Esophagus (tissue), 2 donors: ENCODE data around the gene KLHDC7B. TPM values are rescaled to one million over a fixed set of nuclear protein-coding genes. Genes with fewer than 3 reads are reported as not detected.

Experiments
- H3K27ac ChIP-seq, 2 donors: one replicate each; pipeline ENCODE4 v1.5.1; 2013; ENCODE audit warnings: low read depth in 2 of 2, mild to moderate bottlenecking in 2 of 2, inconsistent platforms in 1 of 2, low read length in 1 of 2, moderate library complexity in 1 of 2
- H3K27me3 ChIP-seq, 2 donors: one replicate each; pipeline ENCODE4 v1.6.1; 2013; ENCODE audit warnings: low read length in 2 of 2, control low read depth in 1 of 2, mild to moderate bottlenecking in 1 of 2; ENCODE audit not compliant: insufficient read depth in 2 of 2, control insufficient read depth in 1 of 2
- H3K36me3 ChIP-seq, 2 donors: one replicate each; pipeline ENCODE4 v1.6.1; 2013; ENCODE audit warnings: low read length in 1 of 2; ENCODE audit not compliant: control insufficient read depth in 2 of 2, insufficient read depth in 2 of 2
- H3K4me1 ChIP-seq, 2 donors: one replicate each; pipeline ENCODE4 v1.6.1; 2013; ENCODE audit warnings: low read length in 1 of 2; ENCODE audit not compliant: control insufficient read depth in 2 of 2, insufficient read depth in 2 of 2
- H3K4me3 ChIP-seq, 2 donors: one replicate each; pipeline ENCODE4 v1.5.1; 2013; ENCODE audit warnings: low read length in 2 of 2, mild to moderate bottlenecking in 2 of 2, low read depth in 1 of 2, moderate library complexity in 1 of 2
- H3K9me3 ChIP-seq, 2 donors: one replicate each; pipeline ENCODE4 v1.6.1; 2013; ENCODE audit warnings: mild to moderate bottlenecking in 2 of 2, low read depth in 1 of 2, low read length in 1 of 2, moderate library complexity in 1 of 2; ENCODE audit not compliant: control insufficient read depth in 2 of 2, insufficient read depth in 1 of 2
- WGBS, 2 donors: extraction: QIAGEN DNeasy Blood & Tissue Kit; methylation state at CpG; one replicate each; pipeline ENCODE4 v1.1.7; 2013; 5-methylcytosine and 5-hydroxymethylcytosine counted together
- polyA plus RNA-seq, 2 donors: library from polyadenylated mRNA; stranded (reverse); fragments of 200-250 nt; gene quantifications; one replicate each; pipeline ENCODE4 v1.2.3, GENCODE V29; 2013
- donor health status: healthy with polysubstance abuse.
- donor health status: Bipolar disorder and iron deficiency.

Gene KLHDC7B
- polyA plus RNA-seq, 2 donors: 0.12 to 0.14 TPM

DNA sequence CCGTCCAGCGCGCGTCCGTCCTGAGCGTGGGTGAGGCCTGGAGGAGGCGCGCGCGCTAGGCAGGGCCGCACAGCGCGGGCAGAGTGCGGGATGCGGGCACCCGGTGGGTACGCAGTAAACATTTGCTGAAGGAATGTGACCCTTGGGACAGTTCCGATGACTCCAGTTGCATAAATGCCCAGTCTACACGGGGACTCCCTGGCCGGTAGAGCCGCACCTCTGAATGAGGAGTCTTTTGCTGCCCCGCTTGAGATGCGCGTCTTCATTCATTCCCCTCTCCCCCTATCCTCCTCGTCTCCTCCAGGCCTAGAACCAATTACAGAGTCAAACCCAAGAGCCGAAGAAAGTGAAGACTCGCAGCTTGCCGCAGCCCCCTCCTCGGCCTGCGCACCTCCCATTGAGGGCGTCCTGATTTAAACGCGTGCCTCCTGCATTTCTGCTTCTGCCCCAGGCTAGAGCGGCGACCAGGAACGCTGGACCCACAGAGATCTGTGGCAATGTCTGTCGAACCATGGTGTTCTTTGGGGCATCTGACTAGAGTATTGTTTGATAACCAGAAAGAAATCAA is 37.7 kb downstream of the KLHDC7B start:
- Histone ChIP-seq H3K27ac (peak overlapping the region; percentile 84 to 97), H3K27me3 (no peaks in the 10 kb centered on the region), H3K36me3 (peaks cover 0 to 14% of the 10 kb centered on the region in 2 donors), H3K4me1 (peaks cover 0 to 14% of the 10 kb centered on the region in 2 donors), H3K4me3 (peak overlapping the region; percentile 62 to 81), H3K9me3 (no peaks in the 10 kb centered on the region)
- 7% methylated on average over 37 of the region's 37 CpGs for WGBS, 2 donors

DNA sequence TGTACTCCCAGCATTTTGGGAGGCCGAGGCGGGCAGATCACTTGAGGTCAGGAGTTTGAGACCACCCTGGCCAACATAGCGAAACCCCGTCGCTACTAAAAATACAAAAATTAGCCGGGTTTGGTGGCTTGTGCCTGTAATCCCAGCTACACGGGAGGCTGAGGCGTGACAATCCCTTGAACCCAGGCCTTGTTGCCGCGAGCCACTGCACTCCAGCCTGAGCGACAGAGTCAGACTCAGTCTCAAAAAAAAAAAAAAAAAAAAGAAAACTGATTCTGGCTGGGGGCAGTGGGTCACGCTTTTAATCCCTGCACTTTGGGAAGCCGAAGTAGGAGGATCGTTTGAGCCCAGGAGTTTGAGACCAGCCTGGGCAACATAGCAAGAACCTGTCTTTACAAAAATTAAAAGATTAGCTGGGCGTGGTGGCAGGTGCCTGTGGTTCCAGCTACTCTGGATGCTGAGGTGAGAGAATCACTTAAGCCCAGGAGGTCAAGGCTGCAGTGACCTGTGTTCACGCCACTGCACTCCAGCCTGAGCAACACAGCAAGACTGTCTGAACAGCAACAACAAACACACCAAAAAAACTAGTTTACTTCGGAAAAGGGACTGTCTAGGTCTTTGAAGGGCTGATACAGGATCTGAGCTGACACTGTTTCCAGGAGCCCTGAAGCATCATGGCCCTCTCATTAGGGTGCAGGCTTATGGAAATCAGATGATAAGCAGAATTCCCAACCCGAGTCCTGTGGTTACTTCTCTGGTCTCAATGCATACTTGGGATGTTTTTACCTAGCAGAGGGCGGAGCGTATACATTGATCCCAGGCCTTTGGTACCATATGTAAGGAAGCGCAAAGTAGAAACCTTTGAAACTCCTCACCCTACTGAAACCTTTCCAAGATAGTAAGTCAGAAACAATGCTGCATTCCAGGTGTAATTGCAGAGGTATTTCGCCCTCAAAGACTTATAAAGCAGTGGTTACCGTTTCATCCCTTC is 38.7 kb downstream of the KLHDC7B start:
- Histone ChIP-seq H3K4me1 (peaks cover 0 to 13% of the 10 kb centered on the region in 2 donors), H3K27ac (no peak overlapping the region), H3K9me3 (no peaks in the 10 kb centered on the region), H3K4me3 (no peak overlapping the region), H3K27me3 (no peaks in the 10 kb centered on the region), H3K36me3 (peaks cover 0 to 6% of the 10 kb centered on the region in 2 donors)
- WGBS, 2 donors: 94% methylated on average over 23 of the region's 23 CpGs

DNA sequence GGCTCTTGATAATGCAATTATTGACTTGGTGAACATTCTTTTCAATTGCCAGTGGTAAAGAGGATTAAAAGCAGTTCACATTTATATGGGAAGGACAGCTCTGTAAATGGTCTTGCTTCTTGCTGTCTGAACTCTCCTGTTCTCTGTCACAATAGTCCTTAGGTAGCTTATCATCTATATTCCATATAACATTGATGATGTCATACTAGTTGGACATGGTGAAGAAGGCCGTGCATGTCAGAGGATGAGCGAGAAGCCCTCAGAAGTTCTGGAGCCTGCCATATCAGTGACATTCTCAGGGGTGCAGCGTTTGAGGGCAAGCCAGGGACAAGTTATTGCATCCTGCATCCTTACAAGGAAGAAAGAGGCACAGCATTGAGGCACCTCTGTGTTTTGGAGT is 39.5 kb downstream of the KLHDC7B start:
- H3K9me3 ChIP-seq: no peaks in the 10 kb centered on the region
- no peak overlapping the region for H3K4me3 ChIP-seq
- H3K4me1 ChIP-seq: peaks cover 0 to 13% of the 10 kb centered on the region in 2 donors
- 88 to 92% methylated on average over 3 of the region's 3 CpGs for WGBS, 2 donors
- H3K27me3 ChIP-seq: no peaks in the 10 kb centered on the region
- no peak overlapping the region for H3K27ac ChIP-seq
- peaks cover 0 to 6% of the 10 kb centered on the region in 2 donors for H3K36me3 ChIP-seq

DNA sequence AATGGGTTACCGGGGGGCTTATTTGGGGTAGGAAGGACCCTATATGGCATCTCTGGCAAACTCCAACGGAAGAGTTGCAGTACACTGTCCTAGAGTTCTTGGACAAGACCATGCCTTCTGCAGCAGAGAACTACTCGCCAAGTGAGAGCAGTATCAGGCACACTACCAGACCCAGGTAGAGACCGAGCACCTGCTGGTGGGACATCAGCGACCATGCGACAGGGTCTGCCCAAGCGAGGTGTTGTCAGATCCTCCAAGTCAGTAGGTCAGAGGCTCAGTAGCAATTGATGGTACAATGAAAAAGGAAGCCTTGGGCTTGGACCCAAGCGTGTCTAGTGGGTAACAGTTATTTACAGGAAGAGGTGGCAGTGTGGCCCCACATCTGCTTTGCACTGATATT is 40.1 kb downstream of the KLHDC7B start:
- Histone ChIP-seq H3K9me3 (no peaks in the 10 kb centered on the region), H3K27me3 (no peaks in the 10 kb centered on the region), H3K4me3 (no peak overlapping the region), H3K36me3 (peaks cover 0 to 6% of the 10 kb centered on the region in 2 donors), H3K4me1 (peaks cover 0 to 13% of the 10 kb centered on the region in 2 donors), H3K27ac (no peak overlapping the region)
- 90 to 94% methylated on average over 8 of the region's 8 CpGs for WGBS, 2 donors

DNA sequence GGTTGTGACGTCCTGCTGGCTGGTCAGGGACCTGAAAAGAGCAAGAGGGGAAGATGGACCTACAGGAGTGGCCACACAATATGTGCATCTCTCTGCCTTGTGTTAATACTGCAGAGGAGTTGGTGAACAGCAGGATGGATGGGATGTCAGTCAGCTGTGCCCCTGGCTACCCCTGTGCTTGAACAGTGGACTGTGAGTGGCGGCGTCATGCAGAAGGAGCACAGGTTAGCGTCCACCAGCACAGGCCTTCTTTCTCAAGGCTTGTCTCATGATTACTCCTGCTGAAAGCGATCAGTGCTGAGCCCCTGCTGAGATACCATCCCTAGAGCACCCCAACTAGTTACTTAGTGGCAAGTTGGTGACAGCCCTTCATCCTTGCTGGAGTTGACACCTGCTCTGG is 40.7 kb downstream of the KLHDC7B start:
- H3K27me3 ChIP-seq: no peaks in the 10 kb centered on the region
- no peaks in the 10 kb centered on the region for H3K9me3 ChIP-seq
- H3K4me3 ChIP-seq: no peak overlapping the region
- H3K27ac ChIP-seq: no peak overlapping the region
- peaks cover 0 to 11% of the 10 kb centered on the region in 2 donors for H3K4me1 ChIP-seq
- peaks cover 0 to 1% of the 10 kb centered on the region in 2 donors for H3K36me3 ChIP-seq
- WGBS, 2 donors: 78 to 86% methylated on average over 5 of the region's 5 CpGs

DNA sequence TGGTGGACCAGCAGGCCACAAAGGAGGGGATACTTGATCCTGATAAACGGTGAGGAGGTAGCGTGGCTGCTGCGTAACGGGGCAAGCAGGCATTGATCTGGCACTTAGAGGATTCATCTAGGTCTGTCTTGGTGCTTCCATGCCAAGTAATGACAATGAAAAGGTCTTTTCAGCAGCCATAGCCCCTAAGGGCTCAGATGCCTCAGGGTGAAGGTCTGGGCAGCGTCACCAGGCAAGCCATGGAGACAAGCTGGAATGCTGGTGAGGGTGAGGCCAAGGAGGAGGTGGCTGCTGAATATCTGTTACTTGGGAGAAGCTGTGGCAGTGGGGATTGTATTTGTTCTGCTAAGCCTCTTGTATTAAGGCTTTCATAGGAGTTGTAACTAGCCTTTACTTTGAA is 41.7 kb downstream of the KLHDC7B start:
- Histone ChIP-seq H3K27ac (no peak overlapping the region), H3K4me1 (peaks cover 0 to 5% of the 10 kb centered on the region in 2 donors), H3K36me3 (no peaks in the 10 kb centered on the region), H3K4me3 (no peak overlapping the region), H3K27me3 (no peaks in the 10 kb centered on the region), H3K9me3 (no peaks in the 10 kb centered on the region)
- WGBS, 2 donors: 94% methylated on average over 5 of the region's 5 CpGs

DNA sequence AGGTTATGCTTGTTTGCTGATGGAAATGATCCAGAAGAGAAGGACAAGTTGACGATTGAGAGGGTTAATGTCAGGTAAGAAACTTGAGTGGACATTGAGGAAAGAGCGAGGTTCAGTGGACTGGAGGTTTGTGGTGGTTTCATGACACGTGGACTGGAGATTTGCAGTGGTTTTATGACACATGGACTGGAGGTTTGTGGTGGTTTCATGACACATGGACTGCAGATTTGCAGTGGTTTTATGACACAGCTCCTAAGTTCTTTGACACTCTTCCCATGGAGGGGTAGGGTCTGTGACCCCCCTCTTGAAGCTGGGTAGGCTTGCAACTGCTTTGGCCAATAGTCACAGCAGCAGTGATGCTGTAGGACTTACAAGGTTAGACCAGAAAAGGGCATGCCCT is 49.5 kb downstream of the KLHDC7B start:
- no peak overlapping the region for H3K4me3 ChIP-seq
- peaks cover 0 to 3% of the 10 kb centered on the region in 2 donors for H3K27me3 ChIP-seq
- H3K27ac ChIP-seq: no peak overlapping the region
- WGBS, 2 donors: 86 to 88% methylated on average over 3 of the region's 3 CpGs
- H3K4me1 ChIP-seq: peaks cover 4% of the 10 kb centered on the region in 2 donors
- H3K36me3 ChIP-seq: peaks cover 0 to 4% of the 10 kb centered on the region in 2 donors
- no peaks in the 10 kb centered on the region for H3K9me3 ChIP-seq

DNA sequence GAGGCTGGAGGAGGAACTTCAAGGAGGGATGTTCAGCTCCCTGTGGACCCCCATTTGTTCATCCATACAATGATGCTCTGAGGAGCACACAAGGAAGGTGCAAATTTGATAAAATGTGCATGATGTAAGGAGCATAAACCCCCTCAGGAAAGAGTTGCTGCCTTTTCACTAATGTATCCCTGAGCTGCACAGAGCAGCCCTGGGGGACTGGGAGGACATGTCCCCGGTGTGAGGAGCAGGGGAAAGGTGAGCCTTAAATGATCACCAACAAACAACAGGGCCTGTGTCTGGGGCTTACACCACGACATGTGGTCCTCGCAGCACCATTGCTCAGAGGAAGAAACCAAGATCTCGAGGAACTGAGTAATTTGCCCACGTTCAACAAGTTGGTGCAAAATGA is 51.4 kb downstream of the KLHDC7B start:
- 82 to 90% methylated on average over 5 of the region's 5 CpGs for WGBS, 2 donors
- Histone ChIP-seq H3K27ac (no peak overlapping the region), H3K4me3 (no peak overlapping the region), H3K27me3 (peaks cover 0 to 3% of the 10 kb centered on the region in 2 donors), H3K36me3 (peaks cover 0 to 4% of the 10 kb centered on the region in 2 donors), H3K9me3 (no peaks in the 10 kb centered on the region), H3K4me1 (peaks cover 4 to 5% of the 10 kb centered on the region in 2 donors)

DNA sequence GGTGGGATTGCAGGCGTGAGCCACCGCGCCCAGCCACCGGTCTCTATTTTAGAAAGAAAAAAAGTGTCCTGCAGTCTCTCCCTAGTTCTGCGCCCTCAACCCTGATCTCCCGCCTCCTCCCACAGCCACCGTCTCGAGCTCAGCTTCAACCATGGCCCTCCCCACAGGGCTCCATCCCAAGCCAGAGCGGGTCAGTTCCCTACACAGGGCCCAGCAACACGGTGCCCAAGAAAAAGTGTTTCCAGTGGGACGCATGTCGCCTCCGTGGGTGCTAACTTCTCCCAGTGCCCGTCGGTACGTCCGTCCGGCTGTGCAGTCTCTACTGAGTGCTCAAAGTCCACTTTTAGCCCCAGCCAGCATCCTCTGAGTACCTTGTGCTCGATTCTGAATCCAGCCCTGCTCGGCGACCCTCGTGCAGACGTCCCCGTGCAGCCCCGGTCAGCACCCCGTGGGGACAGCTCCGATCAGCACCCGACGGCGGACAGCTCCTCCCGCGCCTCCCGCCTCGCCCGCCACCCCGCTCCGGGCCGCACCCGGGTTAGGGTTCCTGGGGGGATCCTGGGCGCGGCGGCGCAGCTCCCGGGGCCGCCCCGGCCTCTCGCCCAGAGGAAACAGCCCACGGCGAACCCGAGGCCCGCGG is 54.2 kb downstream of the KLHDC7B start:
- H3K36me3 ChIP-seq: peaks cover 0 to 4% of the 10 kb centered on the region in 2 donors
- H3K27me3 ChIP-seq: peaks cover 0 to 7% of the 10 kb centered on the region in 2 donors
- H3K4me3 ChIP-seq: peak overlapping the region in 1 of 2 donors; percentile 60
- H3K9me3 ChIP-seq: no peaks in the 10 kb centered on the region
- 15 to 16% methylated on average over 52 of the region's 52 CpGs for WGBS, 2 donors
- peaks cover 4 to 5% of the 10 kb centered on the region in 2 donors for H3K4me1 ChIP-seq
- no peak overlapping the region for H3K27ac ChIP-seq
